Measurements from ENCODE around the gene NOLC1.
A peak's percentile ranks its signal among the peaks of the same experiment; 100 is the strongest.

DNA sequence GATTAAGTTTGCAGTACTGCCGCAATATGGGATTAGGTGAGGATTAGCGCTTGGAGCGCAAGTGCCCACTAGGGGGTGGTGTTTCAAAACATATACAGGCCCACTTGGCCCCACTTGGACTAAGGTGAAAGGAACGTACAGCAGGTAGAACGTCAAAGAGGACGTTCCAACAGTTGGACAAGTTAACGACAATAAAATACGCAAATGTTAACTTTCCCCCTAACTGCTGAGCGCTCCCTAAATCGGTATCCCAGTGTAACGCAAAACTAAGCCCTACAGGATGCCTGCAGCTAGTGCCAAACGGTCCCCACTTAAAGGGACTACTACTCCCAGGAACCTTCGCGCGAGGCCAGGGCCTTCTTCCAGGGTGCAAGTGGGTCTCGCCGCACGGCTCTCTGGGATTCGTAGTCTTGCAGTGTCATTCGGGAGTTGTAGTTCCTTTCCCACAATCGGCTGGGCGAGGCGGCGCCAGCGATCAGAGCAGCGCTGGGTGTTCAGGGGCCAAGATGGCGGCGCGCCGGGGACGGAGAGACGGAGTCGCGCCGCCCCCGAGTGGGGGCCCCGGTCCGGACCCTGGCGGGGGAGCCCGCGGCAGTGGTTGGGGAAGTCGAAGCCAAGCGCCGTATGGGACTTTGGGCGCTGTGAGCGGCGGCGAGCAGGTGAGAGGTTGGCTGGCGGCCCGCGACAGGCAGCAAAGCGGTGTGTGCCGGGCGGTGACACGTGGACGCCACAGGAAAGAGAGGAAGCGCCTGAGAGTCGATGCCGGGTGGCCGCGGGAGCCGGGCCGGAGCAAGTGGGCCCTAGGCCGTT, 19.4 kb upstream of the NOLC1 start, which contains the start of gene PPRC1:
- TF ChIP-seq EZH2phosphoT487 (IDR thresholded peaks at IDR 0.05; ENCODE audit: borderline replicate concordance, low read length) = no peak
- peak; percentile 86 for TF ChIP-seq CTCF (conservative IDR thresholded peaks at IDR 0.05; ENCODE audit: low read depth, low read length)
- TF ChIP-seq EZH2 (IDR thresholded peaks at IDR 0.05; ENCODE audit: low read length, unreplicated experiment) = no peak

Measured in PC-3 (cell line).